Activated CD4-positive, alpha-beta T cell treated with anti-CD3 and anti-CD28 coated beads, Interleukin-10, Interleukin-2, amounts not matched to agents 100 ng/mL and 50 ng/mL, durations not matched to agents 16 hours and 8 hours (primary cell): ENCODE measurements around the gene NKAIN1.
"Not testable (repeated sequence)": the region's sequence is repeated elsewhere in the genome, so short reads cannot be mapped to it uniquely, and the experiment has no call there.

Source experiments
- DNase-seq: peaks from one replicate; pipeline ENCODE4 v3.0.0-alpha.2; 2020

The NKAIN1 gene

GRCh38 chr1:31231802-31232201 is 7.9 kb downstream of the NKAIN1 start:
- DNase-seq, result no peak

DNA sequence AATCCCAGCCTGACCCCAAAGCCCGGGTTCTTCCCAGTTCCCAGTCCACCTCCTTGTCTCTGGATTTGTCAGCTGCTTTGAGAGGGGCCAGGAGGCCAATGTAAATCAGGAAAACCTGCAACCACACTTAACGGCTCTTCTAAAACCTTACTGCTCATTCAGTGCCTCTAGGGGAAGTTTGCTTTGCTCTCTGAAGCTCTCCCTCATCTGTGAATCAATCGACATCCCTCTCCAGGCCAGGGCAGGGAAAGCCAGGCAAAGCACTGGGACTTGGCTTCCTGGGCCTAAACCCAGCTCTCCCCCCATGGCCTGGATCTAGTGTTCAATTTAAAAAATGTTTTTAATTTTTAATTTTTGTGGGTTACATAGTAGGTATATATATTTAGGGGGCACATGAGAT is 9.3 kb downstream of the NKAIN1 start:
- DNase-seq, result no peak

GRCh38 chr1:31228986-31229385 is 10.7 kb downstream of the NKAIN1 start:
- no peak for DNase-seq

DNA sequence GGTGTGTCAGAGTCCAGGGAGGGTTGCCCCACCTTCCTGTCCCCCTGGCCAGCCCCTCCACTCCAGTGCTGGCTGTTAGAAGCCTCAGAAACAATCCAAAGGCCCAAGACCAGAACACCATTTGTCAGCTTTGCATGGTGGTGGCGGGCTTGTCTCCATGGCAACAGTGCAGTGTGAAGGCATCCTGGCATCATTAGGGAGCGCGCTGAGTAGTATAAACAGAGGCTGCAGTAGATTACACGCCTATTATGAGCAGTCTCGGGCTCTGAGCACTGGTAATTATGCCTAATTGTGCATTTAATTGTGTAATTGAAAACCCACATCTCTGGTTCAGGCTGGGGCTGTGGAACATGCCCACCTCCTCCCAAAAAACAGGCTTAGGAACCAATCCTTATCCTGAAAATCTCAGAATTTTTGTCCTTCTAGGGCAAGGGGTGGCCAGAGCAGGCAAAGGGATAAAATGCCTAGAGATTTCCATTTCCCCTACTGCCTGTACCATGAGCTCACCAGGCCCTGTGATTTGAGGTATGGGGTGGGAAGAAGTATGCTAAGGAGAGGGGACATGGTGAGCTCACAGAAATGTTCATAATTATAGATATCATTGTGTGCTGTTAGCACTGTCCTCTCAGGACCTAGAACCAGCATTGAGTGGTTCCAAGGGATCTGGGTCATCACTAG is 11.7 kb downstream of the NKAIN1 start:
- DNase-seq, result no peak

DNA sequence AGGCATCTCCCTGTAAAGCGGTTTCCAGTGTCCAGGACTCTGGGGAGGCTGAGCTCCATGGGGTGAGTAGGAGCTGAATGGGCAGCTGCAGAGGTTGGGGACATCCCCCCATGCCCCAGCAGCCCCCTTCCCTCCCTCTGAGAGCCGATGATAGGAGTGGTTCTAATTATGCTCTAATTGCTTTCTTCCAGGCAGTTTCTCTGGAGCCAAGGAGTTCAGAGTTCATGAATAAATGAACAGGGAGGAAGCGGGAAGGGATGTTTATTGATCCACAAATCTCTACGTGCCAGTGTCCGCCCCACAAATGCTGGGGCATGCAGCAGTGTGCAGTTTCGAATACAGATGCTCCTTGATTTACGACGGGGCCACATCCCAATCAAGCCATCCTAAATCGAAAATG is 15.6 kb downstream of the NKAIN1 start:
- no peak for DNase-seq

DNA sequence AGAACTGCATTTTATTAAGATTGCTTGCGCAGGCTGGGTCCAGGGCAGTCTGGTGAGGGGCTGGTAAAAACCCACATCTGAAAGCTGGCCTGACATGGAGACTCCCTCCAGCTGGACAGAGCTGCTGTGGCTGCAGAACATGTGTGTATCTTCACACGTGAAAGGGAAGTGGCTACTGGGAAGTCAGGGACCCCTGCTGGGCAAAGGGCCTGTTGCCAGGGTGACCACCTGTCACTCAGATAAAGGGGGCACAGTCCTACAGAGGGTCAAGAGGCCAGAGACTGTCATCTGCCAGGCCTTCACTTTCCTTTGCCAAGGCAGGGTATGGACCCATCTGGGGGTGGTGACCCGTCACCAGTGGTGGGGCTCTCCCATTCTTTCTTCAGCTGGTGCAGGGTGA is 17.5 kb downstream of the NKAIN1 start:
- no peak for DNase-seq

DNA sequence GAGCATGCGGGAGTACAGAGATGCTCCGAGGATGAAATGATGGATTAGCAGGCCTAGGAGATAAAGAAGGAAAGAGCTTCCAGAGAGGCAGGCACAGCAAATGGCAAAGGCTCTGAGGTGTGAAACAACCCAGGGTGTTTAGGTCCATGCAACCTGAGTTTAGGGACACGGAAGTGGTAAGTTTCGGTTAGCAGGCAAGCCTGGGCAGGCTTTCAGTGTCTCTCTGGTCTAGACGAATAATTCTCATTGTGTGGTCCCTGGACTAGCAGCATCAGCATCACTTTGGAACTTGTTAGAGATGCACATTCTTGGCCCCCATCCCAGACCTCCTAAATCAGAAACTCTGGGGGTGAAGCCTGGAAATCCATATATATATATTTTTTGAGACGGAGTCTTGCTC is 18.6 kb downstream of the NKAIN1 start:
- no peak for DNase-seq

DNA sequence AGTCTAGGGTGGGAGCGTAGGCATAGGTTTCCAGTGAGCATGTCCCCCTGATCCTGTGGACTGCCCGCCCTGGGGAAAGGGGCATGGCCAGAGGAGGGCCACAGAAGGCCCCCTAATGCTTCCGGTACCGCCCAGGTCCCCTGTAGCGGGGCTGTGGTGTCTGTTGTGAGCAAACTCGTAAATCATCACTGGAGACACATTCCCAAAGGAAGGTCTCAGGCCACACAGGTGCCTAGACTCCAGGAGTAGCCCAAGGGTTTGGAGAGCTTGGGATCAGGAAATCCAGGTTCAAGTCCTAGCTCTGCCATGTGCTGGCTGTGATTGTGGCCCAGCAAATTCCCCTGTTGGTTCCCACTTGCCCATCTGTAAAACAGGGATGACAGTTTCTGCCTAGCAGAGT is 20.2 kb downstream of the NKAIN1 start:
- no peak for DNase-seq

DNA sequence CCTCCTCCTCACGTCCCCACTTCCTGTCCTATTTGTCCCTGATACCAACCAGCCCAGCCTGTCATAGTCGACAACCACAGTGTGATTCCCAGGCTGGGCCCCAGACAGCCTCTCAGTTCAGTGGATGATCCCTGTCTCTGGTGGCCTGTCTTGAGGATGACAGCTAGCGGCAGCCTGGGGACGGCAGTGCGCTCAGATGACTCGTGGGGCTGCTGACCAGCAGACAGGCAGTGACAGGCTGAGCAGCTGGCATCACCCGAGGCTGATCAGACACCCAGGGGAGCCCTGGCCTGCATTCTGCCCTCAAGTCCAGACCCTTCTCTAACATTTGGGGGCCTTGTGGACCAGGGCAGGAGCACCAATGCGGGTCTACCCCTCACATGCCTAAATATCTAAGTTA is 21.0 kb downstream of the NKAIN1 start:
- no peak for DNase-seq

DNA sequence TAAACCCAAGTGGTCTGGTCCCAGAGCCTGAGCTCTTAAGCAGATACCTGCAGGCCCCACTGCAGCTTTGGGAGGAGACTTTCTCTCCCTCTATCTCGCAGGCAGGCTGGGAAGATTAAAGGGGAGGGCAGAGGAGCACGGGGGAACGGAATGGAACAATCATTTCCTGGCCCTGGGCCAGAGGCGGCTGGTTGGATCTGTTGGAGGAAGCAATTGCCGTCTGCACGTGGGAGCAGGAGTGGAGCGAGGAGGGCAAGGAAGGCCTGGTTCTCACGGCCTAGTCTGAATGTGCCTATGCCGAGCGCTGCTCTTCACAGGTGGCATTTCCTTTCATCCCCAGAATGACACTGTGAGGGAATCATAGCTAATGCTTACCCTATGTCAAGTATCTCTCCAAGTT is 23.7 kb downstream of the NKAIN1 start:
- DNase-seq, result no peak

GRCh38 chr1:31215065-31215570 is 24.6 kb downstream of the NKAIN1 start:
- DNase-seq, result no peak

DNA sequence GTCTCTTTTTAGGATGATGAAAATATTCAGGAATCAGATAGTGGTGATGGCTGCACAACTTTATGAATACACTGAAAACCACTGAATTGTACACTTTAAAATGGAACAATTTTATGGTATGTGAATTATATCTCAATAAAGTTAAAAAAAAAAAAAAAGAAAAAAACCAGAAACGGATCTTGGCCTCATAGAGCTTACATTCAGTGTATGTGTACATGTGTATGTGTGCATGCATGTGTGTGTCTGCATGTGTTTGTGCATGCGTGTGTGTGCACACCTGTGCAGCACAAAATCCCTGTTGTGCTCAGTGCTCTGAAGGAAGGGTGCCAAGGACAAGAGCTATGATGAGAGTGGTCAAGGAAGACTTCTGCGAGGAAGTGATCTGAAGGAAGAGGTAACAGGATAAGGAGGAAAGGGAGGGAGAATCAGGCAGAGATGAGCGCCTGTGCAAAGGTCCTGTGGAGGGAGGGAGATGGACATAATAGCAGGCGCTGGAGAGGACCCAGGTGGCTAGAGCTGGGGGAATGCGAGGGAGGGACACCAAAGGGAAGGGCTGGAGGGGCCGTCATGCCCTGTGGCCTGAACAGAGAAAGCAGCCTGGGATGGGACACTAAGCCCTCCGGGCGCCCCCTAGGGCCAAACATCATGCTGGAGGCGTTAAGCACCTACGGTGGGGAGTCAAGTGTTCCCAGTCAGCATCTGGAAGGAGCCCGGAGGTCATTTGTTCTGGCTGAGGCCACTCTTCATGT is 25.2 kb downstream of the NKAIN1 start:
- DNase-seq, result no peak

GRCh38 chr1:31208361-31208945 is 31.2 kb downstream of the NKAIN1 start:
- DNase-seq, result no peak

GRCh38 chr1:31207569-31207968 is 32.1 kb downstream of the NKAIN1 start:
- DNase-seq, result no peak

DNA sequence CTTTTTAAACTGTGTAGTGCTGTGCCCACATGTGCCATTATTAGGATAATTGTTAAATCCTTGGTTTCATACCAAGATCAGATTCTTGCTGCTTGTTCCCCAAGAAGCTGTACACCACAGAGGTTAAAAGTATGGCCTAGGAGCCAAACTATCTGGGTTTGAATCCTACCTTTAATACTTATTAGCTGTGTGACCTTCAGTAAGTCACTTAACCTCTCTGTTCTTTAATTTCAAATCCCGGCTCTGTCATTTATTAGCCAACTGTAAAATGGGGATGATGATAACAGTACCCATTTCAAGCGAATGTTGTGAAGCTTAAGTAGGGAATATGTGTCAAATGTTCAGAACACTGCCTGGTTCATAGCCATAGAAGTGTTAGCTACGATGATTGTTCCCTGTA is 32.6 kb downstream of the NKAIN1 start:
- DNase-seq, result no peak

GRCh38 chr1:31203215-31203614 is 36.5 kb downstream of the NKAIN1 start:
- no peak for DNase-seq

GRCh38 chr1:31201931-31202360 is 37.7 kb downstream of the NKAIN1 start:
- DNase-seq, result no peak

- DNase-seq, result no peak
These were observed 39.7 kb downstream of the NKAIN1 start for GRCh38 chr1:31199949-31200348.

- no peak for DNase-seq
These were observed 40.4 kb downstream of the NKAIN1 start for GRCh38 chr1:31199236-31199790.

GRCh38 chr1:31198600-31198999 is 41.1 kb downstream of the NKAIN1 start:
- DNase-seq, result no peak

DNA sequence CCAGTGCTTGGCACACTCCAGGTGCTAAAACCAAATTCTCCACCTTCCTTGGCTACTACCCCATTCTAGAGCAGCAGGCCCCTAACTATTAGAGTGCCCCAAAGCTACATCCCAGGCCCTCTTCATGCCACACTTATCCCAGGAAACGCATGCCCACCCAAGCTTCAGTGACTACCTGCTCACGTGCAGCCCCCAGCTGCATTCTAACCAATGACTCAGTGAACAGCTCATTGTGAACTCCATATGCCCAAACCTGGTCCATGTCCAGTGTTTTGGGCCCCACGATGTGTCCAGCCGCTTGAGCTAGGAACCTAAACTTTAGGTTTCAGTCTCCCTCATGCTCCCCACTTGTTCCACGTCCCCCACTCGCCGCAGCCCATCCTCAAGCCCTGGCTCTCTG is 41.5 kb downstream of the NKAIN1 start:
- no peak for DNase-seq

DNA sequence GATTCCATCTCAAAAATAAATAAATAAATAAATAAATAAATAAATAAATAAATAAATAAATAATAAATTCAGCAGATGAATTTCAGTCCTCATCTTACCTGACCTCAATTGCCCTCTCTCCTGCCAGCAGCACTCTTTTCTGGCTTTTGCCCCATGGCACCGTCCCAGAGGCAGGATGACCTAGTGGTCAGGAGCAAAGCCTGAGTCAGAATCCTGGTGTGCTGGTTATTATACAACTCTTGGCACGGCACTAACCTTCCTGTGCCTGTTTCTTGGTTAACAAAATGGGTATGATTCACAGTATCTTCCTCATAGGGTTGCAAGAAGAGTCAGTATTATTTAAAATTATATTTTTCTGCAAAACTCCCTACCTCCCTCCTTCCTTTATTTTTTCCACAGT is 43.0 kb downstream of the NKAIN1 start:
- DNase-seq, result no peak

DNA sequence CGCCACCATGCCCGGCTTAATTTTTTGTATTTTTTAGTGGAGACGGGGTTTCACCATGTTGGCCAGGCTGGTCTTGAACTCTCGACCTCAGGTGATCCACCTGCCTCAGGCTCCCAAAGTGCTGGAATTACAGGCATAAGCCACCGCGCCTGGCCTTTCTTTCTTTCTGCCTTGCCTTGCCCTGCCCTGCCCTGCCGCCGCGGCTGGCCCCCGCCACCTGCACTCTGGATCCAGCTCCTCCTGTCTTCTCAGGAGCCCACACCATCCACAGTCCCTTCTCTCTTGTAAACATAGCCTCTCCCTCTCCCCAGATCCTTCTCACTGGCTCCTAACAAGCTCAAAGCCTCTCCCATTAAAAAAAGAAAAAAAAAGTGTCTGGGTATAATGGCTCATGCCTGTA is 44.4 kb downstream of the NKAIN1 start:
- DNase-seq, result not testable (repeated sequence)

GRCh38 chr1:31193729-31194128 is 46.0 kb downstream of the NKAIN1 start:
- no peak for DNase-seq
